RWPE2 (cell line): Measurements from ENCODE around the gene TBC1D1.

Experiments used
- ATAC-seq: fragments of 200-7000 bp; cut with Tn5 transposase; 3 replicates; pipeline ENCODE4 v1.9.1; 2021; ENCODE audit warnings: low read depth
- DNase-seq: peaks from one replicate; pipeline ENCODE4 v3.0.0-alpha.2; 2020; ENCODE audit warnings: low spot score
- H3K27ac ChIP-seq: fragments of 450-650 bp; 2 replicates; pipeline ENCODE4 v1.5.1; 2017; ENCODE audit warnings: mild to moderate bottlenecking; ENCODE audit not compliant: poor library complexity, severe bottlenecking
- H3K27me3 ChIP-seq: fragments of 250-450 bp; sonication (Bioruptor Pico); 2 replicates; pipeline ENCODE4 v1.5.1; 2021; ENCODE audit warnings: mild to moderate bottlenecking, moderate library complexity; ENCODE audit not compliant: insufficient read depth, poor library complexity, severe bottlenecking
- H3K36me3 ChIP-seq: fragments of 250-450 bp; sonication (Bioruptor Pico); 2 replicates; pipeline ENCODE4 v1.5.1; 2020; ENCODE audit warnings: low read depth, mild to moderate bottlenecking, moderate library complexity
- H3K4me1 ChIP-seq: fragments of 250-450 bp; sonication (Bioruptor Pico); 2 replicates; pipeline ENCODE4 v1.5.1; 2021; ENCODE audit warnings: mild to moderate bottlenecking, moderate library complexity; ENCODE audit not compliant: insufficient read depth, poor library complexity, severe bottlenecking
- H3K4me3 ChIP-seq: fragments of 250-450 bp; sonication (Bioruptor Pico); 2 replicates; pipeline ENCODE4 v1.5.1; 2021; ENCODE audit warnings: mild to moderate bottlenecking, moderate library complexity; ENCODE audit not compliant: severe bottlenecking
- H3K9me3 ChIP-seq: fragments of 250-450 bp; sonication (Bioruptor Pico); 2 replicates; pipeline ENCODE4 v1.5.1; 2021; ENCODE audit warnings: mild to moderate bottlenecking, moderate library complexity; ENCODE audit not compliant: severe bottlenecking
- CTCF ChIP-seq: fragments of 450-650 bp; IDR thresholded peaks from one replicate; pipeline ENCODE4 v1.5.1; 2017; ENCODE audit warnings: mild to moderate bottlenecking, moderate library complexity; ENCODE audit not compliant: poor library complexity, severe bottlenecking

Gene TBC1D1

GRCh38 chr4:38169524-38169923, 278.6 kb downstream of the TBC1D1 start:
- no peaks in the 10 kb centered on the region for H3K36me3 ChIP-seq
- no peak for DNase-seq
- no peaks in the 10 kb centered on the region for H3K27me3 ChIP-seq
- peak; percentile 17 for TF ChIP-seq CTCF
- no peak overlapping the region for H3K4me3 ChIP-seq
- no peaks in the 10 kb centered on the region for H3K9me3 ChIP-seq
- H3K4me1 ChIP-seq: peaks cover 17% of the 10 kb centered on the region
- no peak for ATAC-seq
- no peak overlapping the region for H3K27ac ChIP-seq

- Histone ChIP-seq H3K36me3 (no peaks in the 10 kb centered on the region), H3K27ac (no peak overlapping the region), H3K4me1 (peaks cover 21% of the 10 kb centered on the region), H3K27me3 (no peaks in the 10 kb centered on the region), H3K9me3 (no peaks in the 10 kb centered on the region), H3K4me3 (no peak overlapping the region)
- no peak for DNase-seq
- ATAC-seq: peak; percentile 8; the same call in 1 of the 3 replicates
- TF ChIP-seq CTCF: no peak
These were observed 279.7 kb downstream of the TBC1D1 start for GRCh38 chr4:38170338-38171169.

- no peak overlapping the region for H3K4me3 ChIP-seq
These were observed 281.2 kb downstream of the TBC1D1 start for GRCh38 chr4:38172078-38172477.

GRCh38 chr4:38173935-38174518, 283.1 kb downstream of the TBC1D1 start:
- H3K27me3 ChIP-seq: no peaks in the 10 kb centered on the region
- peaks cover 29% of the 10 kb centered on the region for H3K4me1 ChIP-seq
- H3K4me3 ChIP-seq: no peak overlapping the region
- ATAC-seq (peak; percentile 91), DNase-seq (no peak)
- H3K9me3 ChIP-seq: no peaks in the 10 kb centered on the region
- H3K27ac ChIP-seq: peak overlapping the region; percentile 81
- TF ChIP-seq CTCF: no peak
- no peaks in the 10 kb centered on the region for H3K36me3 ChIP-seq

More at GRCh38 chr4:38172078-38172477, 281.2 kb downstream of the TBC1D1 start:
- Histone ChIP-seq H3K4me1 (peaks cover 23% of the 10 kb centered on the region), H3K9me3 (no peaks in the 10 kb centered on the region), H3K27ac (no peak overlapping the region), H3K36me3 (no peaks in the 10 kb centered on the region), H3K27me3 (no peaks in the 10 kb centered on the region)
- ATAC-seq (no peak), DNase-seq (no peak)
- no peak for TF ChIP-seq CTCF

GRCh38 chr4:38174801-38175200, 283.9 kb downstream of the TBC1D1 start:
- ATAC-seq: no peak
- Histone ChIP-seq H3K4me3 (no peak overlapping the region), H3K27me3 (no peaks in the 10 kb centered on the region), H3K36me3 (no peaks in the 10 kb centered on the region), H3K4me1 (peaks cover 29% of the 10 kb centered on the region), H3K9me3 (no peaks in the 10 kb centered on the region), H3K27ac (peak overlapping the region; percentile 81)
- DNase-seq: no peak
- TF ChIP-seq CTCF: no peak
